HepG2 (cell line): ENCODE data around the gene RTKN2. TPM values are rescaled to one million over a fixed set of nuclear protein-coding genes. Genes with fewer than 3 reads are reported as not detected.

Source experiments
- ATAC-seq: fragments of 200-7000 bp; cut with Tn5 transposase; 3 replicates; pipeline ENCODE4 v1.9.1; 2020; ENCODE audit warnings: mild to moderate bottlenecking, moderate library complexity
- BruUV-seq: library from RNA; stranded (reverse); fragments of 400-500 nt; replicated peaks from 2 replicates; lab custom pipeline; 2021; lab: Mats Ljungman, UMichigan
- CTCF ChIA-PET: fragments of 300-600 bp; formaldehyde crosslinking; extraction: SDS; loops from one replicate; lab custom pipeline; 2021; ENCODE audit warnings: low total read pairs, inconsistent platforms, low intra/inter-chr PET ratio; lab: Yijun Ruan, JAX
- POLR2A ChIA-PET: fragments of 350-600 bp; sonication (Branson Sonifier 250); formaldehyde crosslinking; loops from one replicate; lab custom pipeline; 2020; ENCODE audit warnings: antibody characterized with exemption, inconsistent platforms; lab: Yijun Ruan, JAX
- DNase-seq: peaks from one replicate; pipeline ENCODE4 v3.0.0-alpha.2; 2015; ENCODE audit warnings: low spot score
- FAIRE-seq: peaks from 3 replicates; lab custom pipeline; 2011; peaks lifted over from hg19 to GRCh38; lab: Jason Lieb, UNC
- H2AFZ ChIP-seq: one replicate; pipeline ENCODE4 v1.6.1; 2011; ENCODE audit warnings: low read length, inconsistent platforms
- H3K27ac ChIP-seq: fragments of 300-600 bp; 3 replicates; pipeline ENCODE4 v1.8.0; 2011; ENCODE audit warnings: mixed run types, mild to moderate bottlenecking, mixed read lengths, low read length, inconsistent platforms; ENCODE audit not compliant: insufficient read depth; ENCODE audit errors: extremely low read length
- H3K27me3 ChIP-seq, 2 experiments: fragments of 200-600 bp in 1 of 2; 2 replicates in 1 of 2; 3 replicates in 1 of 2; pipeline versions ENCODE4 v1.6.0 to v1.8.0; 2011; ENCODE audit warnings: low read length in 2 of 2, mild to moderate bottlenecking in 2 of 2, moderate library complexity in 2 of 2, inconsistent platforms in 1 of 2; ENCODE audit not compliant: insufficient read depth in 2 of 2, control insufficient read depth in 1 of 2
- H3K36me3 ChIP-seq, 2 experiments: fragments of 200-600 bp in 1 of 2; replicated peaks in 1 of 2; 2 replicates in 1 of 2; 3 replicates in 1 of 2; pipeline versions ENCODE4 v1.5.1 to v1.8.0; 2011; ENCODE audit warnings: low read length in 2 of 2, inconsistent platforms in 1 of 2; ENCODE audit not compliant: insufficient read depth in 2 of 2, control insufficient read depth in 1 of 2
- H3K4me1 ChIP-seq: 2 replicates; pipeline ENCODE4 v1.5.1; 2012; ENCODE audit warnings: low read length, inconsistent platforms; ENCODE audit not compliant: insufficient read depth
- H3K4me2 ChIP-seq: 2 replicates; pipeline ENCODE4 v1.6.0; 2011; ENCODE audit warnings: low read depth, low read length, inconsistent platforms
- H3K4me3 ChIP-seq, 3 experiments: fragments of 200-600 bp in 1 of 3; sonication (generic), shearing (Covaris generic) in 1 of 3; replicated peaks in 1 of 3; 2 replicates each; pipeline ENCODE4 v1.5.1; 2011 to 2016; ENCODE audit warnings: low read length in 3 of 3, inconsistent platforms in 2 of 3, low read depth in 2 of 3, mild to moderate bottlenecking in 2 of 3, control low read depth in 1 of 3, mixed read lengths in 1 of 3; ENCODE audit not compliant: insufficient read depth in 1 of 3
- H3K79me2 ChIP-seq: one replicate; pipeline ENCODE4 v1.6.1; 2011; ENCODE audit warnings: low read length, inconsistent platforms; ENCODE audit not compliant: insufficient read depth
- H3K9ac ChIP-seq: 2 replicates; pipeline ENCODE4 v1.6.0; 2011; ENCODE audit warnings: mild to moderate bottlenecking, low read depth, low read length, inconsistent platforms; ENCODE audit not compliant: insufficient read depth
- H3K9me3 ChIP-seq: 2 replicates; pipeline ENCODE4 v1.5.1; 2012; ENCODE audit warnings: mild to moderate bottlenecking, low read length
- H4K20me1 ChIP-seq: 2 replicates; pipeline ENCODE4 v1.6.0; 2011; ENCODE audit warnings: inconsistent platforms, mild to moderate bottlenecking, low read length, moderate library complexity; ENCODE audit not compliant: insufficient read depth
- CEBPB ChIP-seq: IDR thresholded peaks from 2 replicates; pipeline ENCODE4 v1.6.1; 2011; ENCODE audit warnings: low read depth, low read length, improper control_type of control experiment, borderline replicate concordance
- FLYWCH1 ChIP-seq: sonication (generic); formaldehyde crosslinking; IDR thresholded peaks from 2 replicates; pipeline ENCODE4 v1.8.1; 2023; ENCODE audit warnings: mild to moderate bottlenecking, missing genetic modification reagents
- FOXJ3 ChIP-seq: sonication (generic); formaldehyde crosslinking; IDR thresholded peaks from 2 replicates; pipeline ENCODE4 v1.4.0; 2020; ENCODE audit warnings: missing genetic modification reagents, mild to moderate bottlenecking, borderline replicate concordance
- HCFC1 ChIP-seq: fragments of 150-350 bp; IDR thresholded peaks from 2 replicates; pipeline ENCODE4 v1.6.1; 2014; ENCODE audit warnings: low read depth, low read length
- HDAC1 ChIP-seq: sonication (generic); formaldehyde crosslinking; IDR thresholded peaks from 2 replicates; pipeline ENCODE4 v1.5.1; 2020; ENCODE audit warnings: mild to moderate bottlenecking, missing genetic modification reagents
- MATR3 ChIP-seq: sonication (generic); formaldehyde crosslinking; IDR thresholded peaks from 2 replicates; pipeline ENCODE4 v1.4.0; 2020; ENCODE audit warnings: missing genetic modification reagents
- PCBP2 ChIP-seq: fragments of 200-400 bp; formaldehyde crosslinking; optimal IDR thresholded peaks from 2 replicates; pipeline ENCODE3; 2018; ENCODE audit warnings: low read length, low read depth; ENCODE audit not compliant: poor library complexity, severe bottlenecking
- ZNF180 ChIP-seq: sonication (generic); formaldehyde crosslinking; IDR thresholded peaks from 2 replicates; pipeline ENCODE4 v1.4.0; 2020; ENCODE audit warnings: low read depth, missing genetic modification reagents, borderline replicate concordance
- ZNF775 ChIP-seq: sonication (generic); formaldehyde crosslinking; IDR thresholded peaks from 2 replicates; pipeline ENCODE4 v1.4.0; 2020; ENCODE audit warnings: missing genetic modification reagents, mild to moderate bottlenecking, moderate library complexity, borderline replicate concordance
- WGBS: methylation state at CpG from one replicate; pipeline ENCODE4 v1.1.6; 2017; ENCODE audit warnings: low lambda C conversion rate; 5-methylcytosine and 5-hydroxymethylcytosine counted together
- in situ Hi-C: cut with HindIII; loops from 2 replicates; pipeline ENCODE4 v1.10.0; 2017; ENCODE audit warnings: low pct_unique_long_range_greater_than_20kb; ENCODE audit not compliant: extremely low pct_ligation_motif_present
- intact Hi-C: fragments of 100-400 bp; cut with micrococcal nuclease; formaldehyde crosslinking; loops from one replicate; pipeline ENCODE4 v1.10.0; 2022; ENCODE audit not compliant: unreplicated experiment
- polyA plus RNA-seq, 8 experiments: library from polyadenylated mRNA; depleted of rRNA in 3 of 8; stranded (reverse) in 7 of 8; unstranded in 1 of 8; fragments of >200 nt; fragmentation: Illumina TruSeq in 4 of 8; extraction: Trizol in 4 of 8; gene quantifications; 2 replicates each; pipeline versions ENCODE4 v1.2.1 to v1.2.3, GENCODE V29; 2011 to 2016; ENCODE audit warnings: low read depth in 4 of 8, missing spikeins in 1 of 8, mixed read lengths in 1 of 8; ENCODE audit not compliant: insufficient read depth in 1 of 8
- total RNA-seq, 5 experiments: library from RNA; depleted of rRNA; stranded (reverse); fragments of >200 nt; fragmentation: Illumina TruSeq; extraction: Trizol; gene quantifications; 2 replicates each; pipeline ENCODE4 v1.2.3, GENCODE V29; 2016; ENCODE audit warnings: low read depth in 1 of 5
- TF ChIP-seq, protein P1 (sequence below): sonication (generic); formaldehyde crosslinking; IDR thresholded peaks from 2 replicates; pipeline ENCODE4 v1.4.0; 2020; ENCODE audit warnings: missing genetic modification reagents, mild to moderate bottlenecking, borderline replicate concordance
- TF ChIP-seq, protein P2 (sequence below): sonication (generic); formaldehyde crosslinking; IDR thresholded peaks from 2 replicates; pipeline ENCODE4 v1.5.1; 2020; ENCODE audit warnings: mild to moderate bottlenecking, missing genetic modification reagents, moderate library complexity

Gene RTKN2
- total and polyA plus RNA-seq, 2 of the 13 experiments (the other 11 are each of a cell fraction or from before 2014, with no cell fraction given): 2.2 to 7.0 TPM

GRCh38 chr10:62266611-62267010 lies 2.0 kb downstream of the RTKN2 start:
- no peak overlapping the region; the same call in 1 of the 2 replicates for H3K9ac ChIP-seq
- no peak for TF ChIP-seq FLYWCH1
- no peak for TF ChIP-seq ZNF775 (CRISPR knock-in tag)
- peak; percentile 6; the same call in 1 of the 2 replicates for TF ChIP-seq CEBPB
- intact Hi-C loops: loop anchor here (5.0 to 10.0 kb wide), 5 partner anchors 106 to 538 kb away; partner anchors contain the start of genes ADO, ARID5B and ZNF365
- H3K4me3 ChIP-seq: peak overlapping the region in 1 of 3 experiments; percentile 93; a peak in 1 of 6 replicates
- no peak overlapping the region for H3K27ac ChIP-seq
- H4K20me1 ChIP-seq: no peaks in the 10 kb centered on the region
- no peaks in the 10 kb centered on the region for H3K9me3 ChIP-seq
- no peak for FAIRE-seq
- H3K36me3 ChIP-seq: no peaks in the 10 kb centered on the region; a peak in 1 of 5 replicates
- peak overlapping the region; percentile 95 for H3K4me2 ChIP-seq
- H3K4me1 ChIP-seq: peaks cover 48% of the 10 kb centered on the region
- WGBS: 54% methylated on average over 3 of the region's 3 CpGs
- no peak for DNase-seq
- in situ Hi-C loops: loop anchor here (25.0 kb wide), 1 partner anchor 546 kb away; the partner anchor contains the start of genes ADO and EGR2
- H2AFZ ChIP-seq: no peak overlapping the region
- CTCF ChIA-PET: no interaction called here
- H3K79me2 ChIP-seq: peaks cover 37% of the 10 kb centered on the region
- POLR2A ChIA-PET: no interaction called here
- no peak for ATAC-seq
- no peaks in the 10 kb centered on the region for H3K27me3 ChIP-seq
- BruUV-seq: no TSS peak

- 79% methylated on average over 4 of the region's 4 CpGs for WGBS
- in situ Hi-C loops (loop anchor here (25.0 kb wide), 1 partner anchor 546 kb away; the partner anchor contains the start of genes ADO and EGR2), intact Hi-C loops (loop anchor here (5.0 to 10.0 kb wide), 5 partner anchors 106 to 539 kb away; partner anchors contain the start of genes ADO, ARID5B and ZNF365)
- Histone ChIP-seq H3K4me3 (no peak overlapping the region), H3K27ac (no peak overlapping the region), H3K9ac (no peak overlapping the region), H4K20me1 (no peaks in the 10 kb centered on the region), H3K4me2 (peak overlapping the region; percentile 95), H3K27me3 (no peaks in the 10 kb centered on the region), H3K36me3 (no peaks in the 10 kb centered on the region; a peak in 1 of 5 replicates), H3K4me1 (peaks cover 48% of the 10 kb centered on the region), H3K9me3 (no peaks in the 10 kb centered on the region), H2AFZ (no peak overlapping the region), H3K79me2 (peaks cover 37% of the 10 kb centered on the region)
- no peak for FAIRE-seq
- no peak for ATAC-seq
- ChIA-PET CTCF (no interaction called here), POLR2A (no interaction called here)
- no peak for DNase-seq
- no TSS peak for BruUV-seq
- no peak for TF ChIP-seq MATR3
- TF ChIP-seq, protein P1, sequence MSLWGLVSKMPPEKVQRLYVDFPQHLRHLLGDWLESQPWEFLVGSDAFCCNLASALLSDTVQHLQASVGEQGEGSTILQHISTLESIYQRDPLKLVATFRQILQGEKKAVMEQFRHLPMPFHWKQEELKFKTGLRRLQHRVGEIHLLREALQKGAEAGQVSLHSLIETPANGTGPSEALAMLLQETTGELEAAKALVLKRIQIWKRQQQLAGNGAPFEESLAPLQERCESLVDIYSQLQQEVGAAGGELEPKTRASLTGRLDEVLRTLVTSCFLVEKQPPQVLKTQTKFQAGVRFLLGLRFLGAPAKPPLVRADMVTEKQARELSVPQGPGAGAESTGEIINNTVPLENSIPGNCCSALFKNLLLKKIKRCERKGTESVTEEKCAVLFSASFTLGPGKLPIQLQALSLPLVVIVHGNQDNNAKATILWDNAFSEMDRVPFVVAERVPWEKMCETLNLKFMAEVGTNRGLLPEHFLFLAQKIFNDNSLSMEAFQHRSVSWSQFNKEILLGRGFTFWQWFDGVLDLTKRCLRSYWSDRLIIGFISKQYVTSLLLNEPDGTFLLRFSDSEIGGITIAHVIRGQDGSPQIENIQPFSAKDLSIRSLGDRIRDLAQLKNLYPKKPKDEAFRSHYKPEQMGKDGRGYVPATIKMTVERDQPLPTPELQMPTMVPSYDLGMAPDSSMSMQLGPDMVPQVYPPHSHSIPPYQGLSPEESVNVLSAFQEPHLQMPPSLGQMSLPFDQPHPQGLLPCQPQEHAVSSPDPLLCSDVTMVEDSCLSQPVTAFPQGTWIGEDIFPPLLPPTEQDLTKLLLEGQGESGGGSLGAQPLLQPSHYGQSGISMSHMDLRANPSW (CRISPR knock-in tag): no peak
- TF ChIP-seq ZNF180 (CRISPR knock-in tag): no peak
- TF ChIP-seq, protein P2, sequence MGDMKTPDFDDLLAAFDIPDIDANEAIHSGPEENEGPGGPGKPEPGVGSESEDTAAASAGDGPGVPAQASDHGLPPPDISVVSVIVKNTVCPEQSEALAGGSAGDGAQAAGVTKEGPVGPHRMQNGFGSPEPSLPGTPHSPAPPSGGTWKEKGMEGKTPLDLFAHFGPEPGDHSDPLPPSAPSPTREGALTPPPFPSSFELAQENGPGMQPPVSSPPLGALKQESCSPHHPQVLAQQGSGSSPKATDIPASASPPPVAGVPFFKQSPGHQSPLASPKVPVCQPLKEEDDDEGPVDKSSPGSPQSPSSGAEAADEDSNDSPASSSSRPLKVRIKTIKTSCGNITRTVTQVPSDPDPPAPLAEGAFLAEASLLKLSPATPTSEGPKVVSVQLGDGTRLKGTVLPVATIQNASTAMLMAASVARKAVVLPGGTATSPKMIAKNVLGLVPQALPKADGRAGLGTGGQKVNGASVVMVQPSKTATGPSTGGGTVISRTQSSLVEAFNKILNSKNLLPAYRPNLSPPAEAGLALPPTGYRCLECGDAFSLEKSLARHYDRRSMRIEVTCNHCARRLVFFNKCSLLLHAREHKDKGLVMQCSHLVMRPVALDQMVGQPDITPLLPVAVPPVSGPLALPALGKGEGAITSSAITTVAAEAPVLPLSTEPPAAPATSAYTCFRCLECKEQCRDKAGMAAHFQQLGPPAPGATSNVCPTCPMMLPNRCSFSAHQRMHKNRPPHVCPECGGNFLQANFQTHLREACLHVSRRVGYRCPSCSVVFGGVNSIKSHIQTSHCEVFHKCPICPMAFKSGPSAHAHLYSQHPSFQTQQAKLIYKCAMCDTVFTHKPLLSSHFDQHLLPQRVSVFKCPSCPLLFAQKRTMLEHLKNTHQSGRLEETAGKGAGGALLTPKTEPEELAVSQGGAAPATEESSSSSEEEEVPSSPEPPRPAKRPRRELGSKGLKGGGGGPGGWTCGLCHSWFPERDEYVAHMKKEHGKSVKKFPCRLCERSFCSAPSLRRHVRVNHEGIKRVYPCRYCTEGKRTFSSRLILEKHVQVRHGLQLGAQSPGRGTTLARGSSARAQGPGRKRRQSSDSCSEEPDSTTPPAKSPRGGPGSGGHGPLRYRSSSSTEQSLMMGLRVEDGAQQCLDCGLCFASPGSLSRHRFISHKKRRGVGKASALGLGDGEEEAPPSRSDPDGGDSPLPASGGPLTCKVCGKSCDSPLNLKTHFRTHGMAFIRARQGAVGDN (CRISPR knock-in tag): no peak
- TF ChIP-seq FOXJ3: no peak
- TF ChIP-seq PCBP2: no peak
- no peak for TF ChIP-seq HDAC1 (CRISPR knock-in tag)
- no peak for TF ChIP-seq HCFC1
These were observed 2.5 kb downstream of the RTKN2 start for GRCh38 chr10:62266147-62266546.
